ENCODE results near the gene SLC9A6. TPM values are rescaled to one million over a fixed set of nuclear protein-coding genes. Genes with fewer than 3 reads are reported as not detected.

Gene SLC9A6
- total and polyA plus RNA-seq, 2 donors (not counting 3 experiments of a cell fraction or from before 2014, with no cell fraction given) = 8.1 to 15.5 TPM

- Histone ChIP-seq H3K27ac (ENCODE audit: insufficient read depth, low read depth, low read length) (no peak overlapping the region), H3K4me1 (ENCODE audit: control insufficient read depth, extremely low read depth, insufficient read depth, low read length) (peaks cover 17% of the 10 kb centered on the region), H3K9ac (replicated peaks; ENCODE audit: extremely low read depth, insufficient read depth, low read length) (no peak overlapping the region), H3K79me2 (ENCODE audit: control insufficient read depth, insufficient read depth, low read length) (no peaks in the 10 kb centered on the region), H3K27me3 (ENCODE audit: control insufficient read depth in 2 of 2, insufficient read depth in 2 of 2, low read length in 2 of 2) (peaks cover 0 to 2% of the 10 kb centered on the region in 2 experiments), H2AFZ (ENCODE audit: low read depth, low read length) (no peak overlapping the region), H3K36me3 (ENCODE audit: control insufficient read depth in 2 of 2, extremely low read depth in 1 of 2, insufficient read depth in 2 of 2, low read length in 2 of 2) (no peaks in the 10 kb centered on the region), H3K4me3 (replicated peaks in 1 of 3; ENCODE audit: insufficient read depth in 1 of 3, low read depth in 1 of 3, low read length in 3 of 3) (no peak overlapping the region), H3K4me2 (ENCODE audit: insufficient read depth, low read length) (no peak overlapping the region), H4K20me1 (replicated peaks; ENCODE audit: control insufficient read depth, extremely low read depth, insufficient read depth, low read length) (no peaks in the 10 kb centered on the region), H3K9me1 (replicated peaks; ENCODE audit: control insufficient read depth, extremely low read depth, insufficient read depth, low read length) (no peaks in the 10 kb centered on the region), H3K9me3 (replicated peaks; ENCODE audit: control insufficient read depth, insufficient read depth, low read length) (no peaks in the 10 kb centered on the region)
- ChIA-PET CTCF (interaction anchor here (1.9 kb wide), 1 partner anchor 40 kb away, joined by 4 read pairs; no protein-coding TSS in a partner anchor), POLR2A (no interaction called here)
- dilution Hi-C loops (cut with MboI; ENCODE audit: extremely low pct_ligation_motif_present, low sequenced_read_pairs) (no loop called here), intact Hi-C loops (cut with micrococcal nuclease) (no loop called here)
- no TSS peak for BruUV-seq (replicated peaks)
- TF ChIP-seq POLR2A (IDR thresholded peaks at IDR 0.05; ENCODE audit: low read depth, low read length) (no peak), MYC (IDR thresholded peaks at IDR 0.05; ENCODE audit: low read depth, low read length) (no peak)
- DNase-seq (ENCODE audit: low read depth, low spot score) = no peak
- no peak for FAIRE-seq
Measured at GRCh38 chrX:136067966-136068365, 82.7 kb downstream of the SLC9A6 start.

- no peak overlapping the region for H3K4me2 ChIP-seq (ENCODE audit: insufficient read depth, low read length)
- CTCF ChIA-PET = no interaction called here
- no peaks in the 10 kb centered on the region for H3K36me3 ChIP-seq (ENCODE audit: control insufficient read depth in 2 of 2, extremely low read depth in 1 of 2, insufficient read depth in 2 of 2, low read length in 2 of 2)
- no peak overlapping the region for H3K9ac ChIP-seq (replicated peaks; ENCODE audit: extremely low read depth, insufficient read depth, low read length)
- no peaks in the 10 kb centered on the region for H3K27me3 ChIP-seq (ENCODE audit: control insufficient read depth in 2 of 2, insufficient read depth in 2 of 2, low read length in 2 of 2)
- no peak overlapping the region for H3K4me3 ChIP-seq (replicated peaks in 1 of 3; ENCODE audit: insufficient read depth in 1 of 3, low read depth in 1 of 3, low read length in 3 of 3)
- H3K4me1 ChIP-seq (ENCODE audit: control insufficient read depth, extremely low read depth, insufficient read depth, low read length) = no peaks in the 10 kb centered on the region
- H3K27ac ChIP-seq (ENCODE audit: insufficient read depth, low read depth, low read length) = no peak overlapping the region
- no peak overlapping the region for H2AFZ ChIP-seq (ENCODE audit: low read depth, low read length)
- POLR2A ChIA-PET = no interaction called here
- dilution Hi-C loops (cut with MboI; ENCODE audit: extremely low pct_ligation_motif_present, low sequenced_read_pairs) = no loop called here
- FAIRE-seq (no peak), DNase-seq (ENCODE audit: low read depth, low spot score) (no peak)
- intact Hi-C loops (cut with micrococcal nuclease) = no loop called here
- no peaks in the 10 kb centered on the region for H3K9me1 ChIP-seq (replicated peaks; ENCODE audit: control insufficient read depth, extremely low read depth, insufficient read depth, low read length)
- H3K9me3 ChIP-seq (replicated peaks; ENCODE audit: control insufficient read depth, insufficient read depth, low read length) = no peaks in the 10 kb centered on the region
- no TSS peak for BruUV-seq (replicated peaks)
- H4K20me1 ChIP-seq (replicated peaks; ENCODE audit: control insufficient read depth, extremely low read depth, insufficient read depth, low read length) = no peaks in the 10 kb centered on the region
- TF ChIP-seq FOS (IDR thresholded peaks at IDR 0.05; ENCODE audit: borderline replicate concordance, insufficient read depth, low read length) = no peak
- no peak for TF ChIP-seq MAX (IDR thresholded peaks at IDR 0.05; ENCODE audit: insufficient read depth, insufficient read length)
- no peak for TF ChIP-seq MYC (IDR thresholded peaks at IDR 0.05; ENCODE audit: low read depth, low read length)
- TF ChIP-seq CTCF (IDR thresholded peaks at IDR 0.05; ENCODE audit: extremely low read depth in 1 of 2, insufficient read depth in 1 of 2, low read depth in 1 of 2, low read length in 2 of 2) = no peak
- TF ChIP-seq EZH2 (IDR thresholded peaks at IDR 0.05; ENCODE audit: borderline replicate concordance, low read depth, low read length, severe bottlenecking) = no peak
- TF ChIP-seq POLR2A (IDR thresholded peaks at IDR 0.05; ENCODE audit: low read depth, low read length) = no peak
- no peak for TF ChIP-seq POLR2AphosphoS5 (IDR thresholded peaks at IDR 0.05; ENCODE audit: insufficient read depth, low read depth, low read length)
- H3K79me2 ChIP-seq (ENCODE audit: control insufficient read depth, insufficient read depth, low read length) = no peaks in the 10 kb centered on the region
Measured at GRCh38 chrX:136076942-136077341, 91.7 kb downstream of the SLC9A6 start.

Measured in endothelial cell of umbilical vein (primary cell).